IPS-18c (cell line): Measurements from ENCODE around the gene RAB4A.

ENCODE experiments used
- H3K4me3 ChIP-seq: 2 replicates; pipeline ENCODE4 v1.7.0; 2013; ENCODE audit warnings: low read depth, mild to moderate bottlenecking, low read length, moderate library complexity; ENCODE audit not compliant: insufficient read depth
- H3K9me3 ChIP-seq: one replicate; pipeline ENCODE4 v1.6.1; 2013; ENCODE audit warnings: mild to moderate bottlenecking, low read length, moderate library complexity; ENCODE audit not compliant: control insufficient read depth, insufficient read depth

RAB4A gene

GRCh38 chr1:229339520-229339919 lies 68.6 kb downstream of the RAB4A start:
- Histone ChIP-seq H3K9me3 (no peaks in the 10 kb centered on the region), H3K4me3 (no peak overlapping the region)

GRCh38 chr1:229340496-229340895 lies 69.6 kb downstream of the RAB4A start:
- Histone ChIP-seq H3K4me3 (no peak overlapping the region), H3K9me3 (no peaks in the 10 kb centered on the region)

GRCh38 chr1:229341774-229342655 lies 71.1 kb downstream of the RAB4A start:
- Histone ChIP-seq H3K4me3 (peak overlapping the region; percentile 77), H3K9me3 (no peaks in the 10 kb centered on the region)

GRCh38 chr1:229342656-229343569 lies 72.0 kb downstream of the RAB4A start, which contains the start of gene CCSAP:
TSS of gene CCSAP (minus strand) at chr1:229343047. CDS start at chr1:229342465, 582 bp downstream.
- H3K9me3 ChIP-seq = no peaks in the 10 kb centered on the region
- peak within 1 kb of the TSS; percentile 77 for H3K4me3 ChIP-seq

GRCh38 chr1:229344139-229344538 lies 73.2 kb downstream of the RAB4A start:
- Histone ChIP-seq H3K9me3 (no peaks in the 10 kb centered on the region), H3K4me3 (no peak overlapping the region)

- Histone ChIP-seq H3K4me3 (no peak overlapping the region), H3K9me3 (no peaks in the 10 kb centered on the region)
Observed at GRCh38 chr1:229344937-229345684, 74.2 kb downstream of the RAB4A start.

- no peaks in the 10 kb centered on the region for H3K9me3 ChIP-seq
- no peak overlapping the region for H3K4me3 ChIP-seq
Observed at GRCh38 chr1:229347528-229347927, 76.6 kb downstream of the RAB4A start.

GRCh38 chr1:229349463-229350385 lies 78.8 kb downstream of the RAB4A start:
- Histone ChIP-seq H3K9me3 (no peaks in the 10 kb centered on the region), H3K4me3 (no peak overlapping the region)

GRCh38 chr1:229352975-229353374 lies 82.1 kb downstream of the RAB4A start:
- H3K9me3 ChIP-seq = no peaks in the 10 kb centered on the region
- no peak overlapping the region for H3K4me3 ChIP-seq

GRCh38 chr1:229354226-229354625 lies 83.3 kb downstream of the RAB4A start:
- no peak overlapping the region for H3K4me3 ChIP-seq
- H3K9me3 ChIP-seq = no peaks in the 10 kb centered on the region
